Measurements from ENCODE around the gene ELOVL1.

ELOVL1 gene

GRCh38 chr1:43396059-43396458, 28.2 kb upstream of the ELOVL1 start:
- Histone ChIP-seq H3K27me3 (ENCODE audit: control insufficient read depth in 1 of 2, insufficient read depth in 2 of 2, low read length in 2 of 2) (no peaks in the 10 kb centered on the region), H3K9me3 (ENCODE audit: low read length) (no peaks in the 10 kb centered on the region), H3K27ac (ENCODE audit: low read depth, low read length) (no peak overlapping the region), H3K9ac (ENCODE audit: low read length) (no peak overlapping the region), H3K4me1 (ENCODE audit: insufficient read depth, low read length) (peaks cover 10% of the 10 kb centered on the region), H3K36me3 (ENCODE audit: insufficient read depth, low read length) (peaks cover 23% of the 10 kb centered on the region), H3K4me3 (ENCODE audit: low read depth in 1 of 2, low read length in 2 of 2) (no peak overlapping the region)

GRCh38 chr1:43395523-43395922, 27.7 kb upstream of the ELOVL1 start:
- no peaks in the 10 kb centered on the region for H3K27me3 ChIP-seq (ENCODE audit: control insufficient read depth in 1 of 2, insufficient read depth in 2 of 2, low read length in 2 of 2)
- no peak overlapping the region for H3K4me3 ChIP-seq (ENCODE audit: low read depth in 1 of 2, low read length in 2 of 2)
- peaks cover 15% of the 10 kb centered on the region for H3K4me1 ChIP-seq (ENCODE audit: insufficient read depth, low read length)
- no peak overlapping the region for H3K27ac ChIP-seq (ENCODE audit: low read depth, low read length)
- H3K9ac ChIP-seq (ENCODE audit: low read length), result no peak overlapping the region
- H3K36me3 ChIP-seq (ENCODE audit: insufficient read depth, low read length), result peaks cover 23% of the 10 kb centered on the region
- H3K9me3 ChIP-seq (ENCODE audit: low read length), result no peaks in the 10 kb centered on the region

GRCh38 chr1:43392702-43393101, 24.9 kb upstream of the ELOVL1 start:
- Histone ChIP-seq H3K4me1 (ENCODE audit: insufficient read depth, low read length) (peaks cover 33% of the 10 kb centered on the region), H3K27ac (ENCODE audit: low read depth, low read length) (no peak overlapping the region), H3K4me3 (ENCODE audit: low read depth in 1 of 2, low read length in 2 of 2) (no peak overlapping the region), H3K27me3 (ENCODE audit: control insufficient read depth in 1 of 2, insufficient read depth in 2 of 2, low read length in 2 of 2) (no peaks in the 10 kb centered on the region), H3K9ac (ENCODE audit: low read length) (no peak overlapping the region), H3K9me3 (ENCODE audit: low read length) (no peaks in the 10 kb centered on the region), H3K36me3 (ENCODE audit: insufficient read depth, low read length) (peaks cover 21% of the 10 kb centered on the region)

- Histone ChIP-seq H3K4me1 (ENCODE audit: insufficient read depth, low read length) (peaks cover 33% of the 10 kb centered on the region), H3K9ac (ENCODE audit: low read length) (peak within 1 kb of the TSS; percentile 75), H3K36me3 (ENCODE audit: insufficient read depth, low read length) (peaks cover 43% of the 10 kb centered on the region), H3K4me3 (ENCODE audit: low read depth in 1 of 2, low read length in 2 of 2) (peak within 1 kb of the TSS; percentile 69 to 90), H3K9me3 (ENCODE audit: low read length) (no peaks in the 10 kb centered on the region), H3K27me3 (ENCODE audit: control insufficient read depth in 1 of 2, insufficient read depth in 2 of 2, low read length in 2 of 2) (no peaks in the 10 kb centered on the region), H3K27ac (ENCODE audit: low read depth, low read length) (peak within 1 kb of the TSS; percentile 70)
Observed at GRCh38 chr1:43389326-43390313, 21.8 kb upstream of the ELOVL1 start, which contains the start of the genes MED8 and SZT2. Gene MED8, minus strand, starts transcription at chr1:43389800. Its CDS starts 36 bp downstream, at chr1:43389764. Gene SZT2, plus strand, starts transcription at chr1:43389899. Its CDS starts 70 bp downstream, at chr1:43389969.

GRCh38 chr1:43388613-43389012, 20.8 kb upstream of the ELOVL1 start:
- H3K27ac ChIP-seq (ENCODE audit: low read depth, low read length), result no peak overlapping the region
- peak overlapping the region; percentile 75 for H3K9ac ChIP-seq (ENCODE audit: low read length)

GRCh38 chr1:43387976-43388599, 20.3 kb upstream of the ELOVL1 start:
- no peaks in the 10 kb centered on the region for H3K9me3 ChIP-seq (ENCODE audit: low read length)
- no peaks in the 10 kb centered on the region for H3K27me3 ChIP-seq (ENCODE audit: control insufficient read depth in 1 of 2, insufficient read depth in 2 of 2, low read length in 2 of 2)
- H3K27ac ChIP-seq (ENCODE audit: low read depth, low read length), result no peak overlapping the region
- H3K9ac ChIP-seq (ENCODE audit: low read length), result no peak overlapping the region
- H3K36me3 ChIP-seq (ENCODE audit: insufficient read depth, low read length), result peaks cover 52% of the 10 kb centered on the region
- peaks cover 32% of the 10 kb centered on the region for H3K4me1 ChIP-seq (ENCODE audit: insufficient read depth, low read length)
- H3K4me3 ChIP-seq (ENCODE audit: low read depth in 1 of 2, low read length in 2 of 2), result peak overlapping the region in 1 of 2 donors; percentile 90

More at GRCh38 chr1:43388613-43389012, 20.8 kb upstream of the ELOVL1 start:
- H3K4me3 ChIP-seq (ENCODE audit: low read depth in 1 of 2, low read length in 2 of 2), result peak overlapping the region; percentile 69 to 90
- no peaks in the 10 kb centered on the region for H3K27me3 ChIP-seq (ENCODE audit: control insufficient read depth in 1 of 2, insufficient read depth in 2 of 2, low read length in 2 of 2)
- H3K36me3 ChIP-seq (ENCODE audit: insufficient read depth, low read length), result peaks cover 52% of the 10 kb centered on the region
- peaks cover 33% of the 10 kb centered on the region for H3K4me1 ChIP-seq (ENCODE audit: insufficient read depth, low read length)
- no peaks in the 10 kb centered on the region for H3K9me3 ChIP-seq (ENCODE audit: low read length)

GRCh38 chr1:43386676-43387075, 18.9 kb upstream of the ELOVL1 start:
- no peak overlapping the region for H3K27ac ChIP-seq (ENCODE audit: low read depth, low read length)
- H3K27me3 ChIP-seq (ENCODE audit: control insufficient read depth in 1 of 2, insufficient read depth in 2 of 2, low read length in 2 of 2), result no peaks in the 10 kb centered on the region
- peaks cover 36% of the 10 kb centered on the region for H3K4me1 ChIP-seq (ENCODE audit: insufficient read depth, low read length)
- peaks cover 59% of the 10 kb centered on the region for H3K36me3 ChIP-seq (ENCODE audit: insufficient read depth, low read length)
- no peaks in the 10 kb centered on the region for H3K9me3 ChIP-seq (ENCODE audit: low read length)
- H3K9ac ChIP-seq (ENCODE audit: low read length), result no peak overlapping the region
- H3K4me3 ChIP-seq (ENCODE audit: low read depth in 1 of 2, low read length in 2 of 2), result no peak overlapping the region

GRCh38 chr1:43383449-43383848, 15.6 kb upstream of the ELOVL1 start:
- peaks cover 15% of the 10 kb centered on the region for H3K4me1 ChIP-seq (ENCODE audit: insufficient read depth, low read length)
- H3K27ac ChIP-seq (ENCODE audit: low read depth, low read length), result no peak overlapping the region
- no peaks in the 10 kb centered on the region for H3K27me3 ChIP-seq (ENCODE audit: control insufficient read depth in 1 of 2, insufficient read depth in 2 of 2, low read length in 2 of 2)
- no peak overlapping the region for H3K9ac ChIP-seq (ENCODE audit: low read length)
- no peak overlapping the region for H3K4me3 ChIP-seq (ENCODE audit: low read depth in 1 of 2, low read length in 2 of 2)
- peaks cover 71% of the 10 kb centered on the region for H3K36me3 ChIP-seq (ENCODE audit: insufficient read depth, low read length)
- no peaks in the 10 kb centered on the region for H3K9me3 ChIP-seq (ENCODE audit: low read length)

- H3K27me3 ChIP-seq (ENCODE audit: control insufficient read depth in 1 of 2, insufficient read depth in 2 of 2, low read length in 2 of 2), result no peaks in the 10 kb centered on the region
- no peak overlapping the region for H3K9ac ChIP-seq (ENCODE audit: low read length)
- no peak overlapping the region for H3K27ac ChIP-seq (ENCODE audit: low read depth, low read length)
- peaks cover 64% of the 10 kb centered on the region for H3K36me3 ChIP-seq (ENCODE audit: insufficient read depth, low read length)
- no peak overlapping the region for H3K4me3 ChIP-seq (ENCODE audit: low read depth in 1 of 2, low read length in 2 of 2)
- H3K4me1 ChIP-seq (ENCODE audit: insufficient read depth, low read length), result peaks cover 8% of the 10 kb centered on the region
- no peaks in the 10 kb centered on the region for H3K9me3 ChIP-seq (ENCODE audit: low read length)
Observed at GRCh38 chr1:43382027-43382779, 14.4 kb upstream of the ELOVL1 start.

- Histone ChIP-seq H3K9ac (ENCODE audit: low read length) (no peak overlapping the region), H3K27ac (ENCODE audit: low read depth, low read length) (no peak overlapping the region), H3K36me3 (ENCODE audit: insufficient read depth, low read length) (peaks cover 58% of the 10 kb centered on the region), H3K4me1 (ENCODE audit: insufficient read depth, low read length) (peaks cover 8% of the 10 kb centered on the region), H3K9me3 (ENCODE audit: low read length) (no peaks in the 10 kb centered on the region), H3K4me3 (ENCODE audit: low read depth in 1 of 2, low read length in 2 of 2) (no peak overlapping the region), H3K27me3 (ENCODE audit: control insufficient read depth in 1 of 2, insufficient read depth in 2 of 2, low read length in 2 of 2) (no peaks in the 10 kb centered on the region)
Observed at GRCh38 chr1:43381612-43382011, 13.8 kb upstream of the ELOVL1 start.

GRCh38 chr1:43379476-43379875, 11.7 kb upstream of the ELOVL1 start:
- no peaks in the 10 kb centered on the region for H3K9me3 ChIP-seq (ENCODE audit: low read length)
- H3K4me3 ChIP-seq (ENCODE audit: low read depth in 1 of 2, low read length in 2 of 2), result no peak overlapping the region
- no peak overlapping the region for H3K9ac ChIP-seq (ENCODE audit: low read length)
- no peaks in the 10 kb centered on the region for H3K27me3 ChIP-seq (ENCODE audit: control insufficient read depth in 1 of 2, insufficient read depth in 2 of 2, low read length in 2 of 2)
- peaks cover 8% of the 10 kb centered on the region for H3K4me1 ChIP-seq (ENCODE audit: insufficient read depth, low read length)
- peaks cover 39% of the 10 kb centered on the region for H3K36me3 ChIP-seq (ENCODE audit: insufficient read depth, low read length)
- no peak overlapping the region for H3K27ac ChIP-seq (ENCODE audit: low read depth, low read length)

Data from muscle layer of colon (tissue), 2 donors.